ENCODE data around the gene SFT2D2. TPM values are rescaled to one million over a fixed set of nuclear protein-coding genes. Genes with fewer than 3 reads are reported as not detected.
"Not testable (repeated sequence)": the region's sequence is repeated elsewhere in the genome, so short reads cannot be mapped to it uniquely, and the experiment has no call there.

The SFT2D2 gene
- total RNA-seq: 60.2 to 65.1 TPM (median 61.8 TPM) in 3 replicates

DNA sequence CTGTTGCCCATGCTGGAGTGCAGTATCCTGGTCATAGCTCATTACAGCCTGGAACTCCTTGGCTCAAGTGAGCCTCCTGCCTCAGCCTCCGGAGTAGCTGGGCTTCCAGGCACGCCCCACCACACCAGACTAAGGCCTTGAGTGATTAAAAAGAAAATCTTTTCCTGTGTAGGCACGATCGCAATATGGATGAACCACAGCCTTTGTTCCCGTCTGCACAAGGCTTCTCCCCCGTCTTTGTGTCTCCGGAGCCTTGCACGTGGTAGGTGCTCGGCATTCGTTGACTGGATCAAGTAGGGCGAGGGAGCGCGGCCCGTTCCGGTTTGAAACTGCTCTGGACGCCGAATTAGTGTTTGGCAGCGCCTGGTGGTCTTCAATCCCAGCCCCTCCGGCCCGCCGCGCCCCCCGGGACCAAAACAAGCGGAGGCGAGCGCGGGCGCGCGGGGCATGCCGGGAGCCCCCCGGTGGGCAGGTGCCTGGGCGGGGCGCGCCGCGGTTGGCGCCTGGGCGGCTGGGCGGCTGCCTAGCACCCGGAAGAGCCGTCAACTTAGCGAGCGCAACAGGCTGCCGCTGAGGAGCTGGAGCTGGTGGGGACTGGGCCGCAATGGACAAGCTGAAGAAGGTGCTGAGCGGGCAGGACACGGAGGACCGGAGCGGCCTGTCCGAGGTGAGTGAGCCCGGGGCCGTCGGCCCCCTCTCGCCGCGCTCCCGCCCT is at the start of gene SFT2D2:
TSS of gene SFT2D2 (plus strand) at position 529 of the 715 bp plus-strand sequence. CDS start at position 605, 76 bp downstream.
- Mint-ChIP-seq H3K27me3 (ENCODE audit: low read depth) (no peaks in the 10 kb centered on the region), H3K27ac (peak within 1 kb of the TSS; percentile 99), H3K36me3 (no peaks in the 10 kb centered on the region), H3K4me1 (peaks cover 41% of the 10 kb centered on the region), H3K9me3 (peaks cover 10% of the 10 kb centered on the region), H3K4me3 (peak within 1 kb of the TSS; percentile 96)
- TF ChIP-seq, protein P1, sequence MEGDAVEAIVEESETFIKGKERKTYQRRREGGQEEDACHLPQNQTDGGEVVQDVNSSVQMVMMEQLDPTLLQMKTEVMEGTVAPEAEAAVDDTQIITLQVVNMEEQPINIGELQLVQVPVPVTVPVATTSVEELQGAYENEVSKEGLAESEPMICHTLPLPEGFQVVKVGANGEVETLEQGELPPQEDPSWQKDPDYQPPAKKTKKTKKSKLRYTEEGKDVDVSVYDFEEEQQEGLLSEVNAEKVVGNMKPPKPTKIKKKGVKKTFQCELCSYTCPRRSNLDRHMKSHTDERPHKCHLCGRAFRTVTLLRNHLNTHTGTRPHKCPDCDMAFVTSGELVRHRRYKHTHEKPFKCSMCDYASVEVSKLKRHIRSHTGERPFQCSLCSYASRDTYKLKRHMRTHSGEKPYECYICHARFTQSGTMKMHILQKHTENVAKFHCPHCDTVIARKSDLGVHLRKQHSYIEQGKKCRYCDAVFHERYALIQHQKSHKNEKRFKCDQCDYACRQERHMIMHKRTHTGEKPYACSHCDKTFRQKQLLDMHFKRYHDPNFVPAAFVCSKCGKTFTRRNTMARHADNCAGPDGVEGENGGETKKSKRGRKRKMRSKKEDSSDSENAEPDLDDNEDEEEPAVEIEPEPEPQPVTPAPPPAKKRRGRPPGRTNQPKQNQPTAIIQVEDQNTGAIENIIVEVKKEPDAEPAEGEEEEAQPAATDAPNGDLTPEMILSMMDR (IDR thresholded peaks at IDR 0.05; ENCODE audit: unreplicated experiment): no peak
- peak; percentile 53 to 76 for DNase-seq (ENCODE audit: low spot score in 2 of 2, unreplicated experiment in 2 of 2)

DNA sequence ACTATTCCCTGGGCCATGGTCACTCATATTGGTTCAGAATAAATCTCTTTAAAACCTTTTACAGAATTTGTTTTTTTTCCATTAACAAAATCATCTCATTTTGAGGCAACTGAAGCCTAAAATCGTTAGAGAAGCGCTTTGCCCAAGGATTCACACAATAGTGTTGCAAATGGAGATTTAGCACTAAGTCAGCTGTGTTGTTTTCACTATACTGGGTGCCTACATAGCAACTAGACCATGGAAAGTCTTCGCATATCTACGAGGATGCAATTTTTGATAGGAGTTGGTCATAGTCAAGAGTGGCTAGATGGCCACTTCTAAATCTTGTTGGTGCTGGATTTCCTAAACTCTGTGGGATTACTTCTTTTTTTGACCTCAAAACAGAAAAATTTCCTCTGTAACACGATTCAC is 47.6 kb upstream of the SFT2D2 start:
- Mint-ChIP-seq H3K36me3 (no peaks in the 10 kb centered on the region), H3K4me1 (peaks cover under 1% of the 10 kb centered on the region), H3K4me3 (no peak overlapping the region), H3K27ac (no peak overlapping the region), H3K27me3 (ENCODE audit: low read depth) (peaks cover 2% of the 10 kb centered on the region), H3K9me3 (peaks cover 3% of the 10 kb centered on the region)
- TF ChIP-seq, protein P1 (IDR thresholded peaks at IDR 0.05; ENCODE audit: unreplicated experiment): no peak
- no peak for DNase-seq (ENCODE audit: low spot score in 2 of 2, unreplicated experiment in 2 of 2)

DNA sequence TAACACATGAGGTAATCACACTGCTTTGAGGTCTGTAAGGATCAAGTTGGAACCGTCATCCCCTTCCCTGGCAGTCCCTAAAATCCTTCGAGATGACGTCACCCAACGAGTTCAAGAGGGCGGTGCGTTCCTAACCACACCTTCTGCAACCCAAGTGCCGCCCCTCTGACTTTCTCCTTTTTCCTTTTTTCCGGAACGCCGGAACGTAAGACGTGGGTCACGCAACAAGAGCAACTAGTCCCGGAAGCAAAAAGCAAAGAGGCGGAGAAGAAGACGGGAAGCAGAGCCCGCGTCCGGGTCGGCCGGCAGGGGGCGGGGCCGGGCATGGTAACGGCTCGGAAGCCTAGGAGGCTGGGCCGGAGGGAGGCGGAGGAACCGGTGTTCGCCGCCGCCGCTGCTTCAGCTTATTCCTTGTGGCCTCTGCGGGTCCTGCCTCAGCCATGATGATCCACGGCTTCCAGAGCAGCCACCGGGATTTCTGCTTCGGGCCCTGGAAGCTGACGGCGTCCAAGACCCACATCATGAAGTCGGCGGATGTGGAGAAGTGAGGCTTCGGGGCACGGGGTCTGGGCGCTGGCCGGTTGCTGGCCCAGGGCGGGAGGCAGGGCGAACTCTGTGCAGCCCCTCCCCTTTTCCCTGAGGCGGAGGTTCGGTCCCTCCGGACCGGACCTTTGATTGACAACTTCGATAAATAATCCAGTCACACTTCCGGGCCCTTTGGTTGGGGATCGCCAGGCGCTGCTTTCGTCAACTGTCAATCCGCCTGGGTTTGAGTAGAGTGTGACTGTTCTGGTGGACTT is 47.0 kb upstream of the SFT2D2 start, which contains the start of gene TIPRL:
TSS of gene TIPRL (plus strand) at position 325 of the 800 bp plus-strand sequence. CDS start at position 441, 116 bp downstream.
- H3K9me3 Mint-ChIP-seq: peaks cover 3% of the 10 kb centered on the region
- DNase-seq (ENCODE audit: low spot score in 2 of 2, unreplicated experiment in 2 of 2): peak; percentile 88 to 97
- no peaks in the 10 kb centered on the region for H3K36me3 Mint-ChIP-seq
- H3K4me3 Mint-ChIP-seq: no peak within 1 kb of the TSS
- TF ChIP-seq, protein P1 (IDR thresholded peaks at IDR 0.05; ENCODE audit: unreplicated experiment): peak; percentile 90
- no peaks in the 10 kb centered on the region for H3K27me3 Mint-ChIP-seq (ENCODE audit: low read depth)
- peaks cover 2% of the 10 kb centered on the region for H3K4me1 Mint-ChIP-seq
- no peak within 1 kb of the TSS for H3K27ac Mint-ChIP-seq

DNA sequence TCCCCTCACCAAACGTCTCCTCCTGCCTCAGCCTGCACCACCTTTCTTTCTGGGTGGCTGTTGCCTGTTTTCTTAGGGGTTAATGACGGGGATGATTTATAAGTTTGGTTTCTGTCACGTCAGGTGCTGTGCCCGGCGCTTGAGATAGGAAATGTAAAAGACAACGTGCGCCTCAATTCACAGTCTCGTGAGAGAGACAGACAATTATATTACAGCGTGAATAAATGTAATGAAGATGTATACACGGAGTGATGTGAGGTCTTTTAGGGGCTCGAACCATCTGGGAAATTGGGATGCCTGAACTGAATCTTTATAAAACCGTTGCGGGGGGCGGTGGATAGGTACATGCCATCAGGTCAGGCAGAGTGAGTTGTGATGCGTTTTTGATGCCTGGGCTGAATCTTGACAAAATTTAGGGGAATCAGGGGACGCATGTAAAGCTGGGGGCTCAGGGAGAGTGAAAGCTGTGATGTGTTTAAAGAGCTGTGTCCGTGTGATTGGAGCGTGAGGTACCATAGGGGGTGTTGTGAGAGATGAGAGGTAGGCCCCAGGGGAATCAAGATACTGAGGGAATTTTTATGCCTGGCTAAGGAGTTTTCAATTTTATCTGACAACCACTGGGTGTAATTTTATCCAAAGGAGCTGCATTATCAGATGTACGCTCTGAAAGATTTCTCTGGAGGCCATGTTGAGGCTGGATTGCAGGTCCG is 46.2 kb upstream of the SFT2D2 start:
- no peak for DNase-seq (ENCODE audit: low spot score in 2 of 2, unreplicated experiment in 2 of 2)
- no peak overlapping the region for H3K27ac Mint-ChIP-seq
- TF ChIP-seq, protein P1 (IDR thresholded peaks at IDR 0.05; ENCODE audit: unreplicated experiment): no peak
- peaks cover 2% of the 10 kb centered on the region for H3K4me1 Mint-ChIP-seq
- H3K4me3 Mint-ChIP-seq: no peak overlapping the region
- peaks cover 3% of the 10 kb centered on the region for H3K9me3 Mint-ChIP-seq
- no peaks in the 10 kb centered on the region for H3K27me3 Mint-ChIP-seq (ENCODE audit: low read depth)
- H3K36me3 Mint-ChIP-seq: no peaks in the 10 kb centered on the region

DNA sequence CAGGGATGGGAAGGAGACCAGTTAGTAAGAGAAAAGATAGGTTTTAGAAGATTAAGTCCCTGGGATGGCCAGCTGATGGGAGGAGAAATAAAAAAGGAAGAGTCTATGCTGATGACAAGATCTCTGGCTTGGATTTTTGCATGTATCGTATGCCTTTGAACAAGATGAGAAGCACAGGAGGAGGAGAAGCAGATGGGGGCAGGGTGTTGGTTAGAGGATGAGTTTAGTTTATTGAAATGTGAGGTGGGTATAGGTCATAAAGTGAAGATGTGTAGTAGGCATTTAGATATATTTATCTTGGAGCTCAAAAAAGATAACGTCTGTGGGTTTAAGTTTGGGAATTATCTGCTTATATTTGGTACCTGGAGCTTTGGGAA is 45.7 kb upstream of the SFT2D2 start:
- Mint-ChIP-seq H3K4me1 (peaks cover 2% of the 10 kb centered on the region), H3K27ac (no peak overlapping the region), H3K4me3 (no peak overlapping the region), H3K36me3 (no peaks in the 10 kb centered on the region), H3K9me3 (peaks cover 3% of the 10 kb centered on the region), H3K27me3 (ENCODE audit: low read depth) (no peaks in the 10 kb centered on the region)
- TF ChIP-seq, protein P1 (IDR thresholded peaks at IDR 0.05; ENCODE audit: unreplicated experiment): no peak
- DNase-seq (ENCODE audit: low spot score in 2 of 2, unreplicated experiment in 2 of 2): no peak

DNA sequence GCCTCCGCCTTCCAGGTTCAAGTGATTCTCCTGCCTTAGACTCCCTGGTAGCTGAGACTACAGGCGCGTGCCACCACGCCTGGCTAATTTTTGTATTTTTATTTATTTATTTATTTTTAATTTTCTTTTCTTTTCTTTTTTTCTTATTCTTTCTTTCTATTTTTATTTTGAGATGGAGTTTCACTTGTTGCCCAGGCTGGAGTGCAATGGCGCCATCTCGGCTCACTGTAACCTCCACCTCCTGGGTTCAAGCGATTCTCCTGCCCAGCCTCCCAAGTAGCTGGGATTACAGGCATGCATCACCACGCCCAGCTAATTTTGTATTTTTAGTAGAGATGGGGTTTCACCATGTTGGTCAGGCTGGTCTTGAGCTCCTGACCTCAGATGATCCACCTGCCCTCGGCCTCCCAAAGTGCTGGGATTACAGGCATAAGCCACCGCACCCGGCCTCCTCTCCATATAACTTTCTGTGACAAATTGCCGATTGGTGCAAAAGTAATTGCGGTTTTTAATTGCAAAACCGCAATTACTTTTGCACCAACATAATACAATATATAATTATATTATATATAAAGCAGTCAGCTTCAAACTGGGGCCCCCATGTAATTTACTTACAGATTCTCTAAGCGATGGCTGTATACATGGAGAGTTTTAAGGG is 44.6 kb upstream of the SFT2D2 start:
- H3K9me3 Mint-ChIP-seq; H3K27me3 Mint-ChIP-seq (ENCODE audit: low read depth); H3K4me3 Mint-ChIP-seq; H3K4me1 Mint-ChIP-seq; H3K36me3 Mint-ChIP-seq; H3K27ac Mint-ChIP-seq; DNase-seq (ENCODE audit: low spot score in 2 of 2, unreplicated experiment in 2 of 2): not testable (repeated sequence)
